SK-N-MC (cell line): ENCODE results near the gene CERKL.

Experiments used
- DNase-seq: peaks from one replicate; pipeline ENCODE4 v3.0.0-alpha.2; 2011; ENCODE audit warnings: low read depth, low spot score
- H3K27ac ChIP-seq: fragments of 200-600 bp; sonication (generic); 2 replicates; pipeline ENCODE4 v1.5.1; 2016; ENCODE audit warnings: mixed run types
- H3K36me3 ChIP-seq: fragments of 200-600 bp; sonication (generic); 2 replicates; pipeline ENCODE4 v1.6.1; 2017; ENCODE audit warnings: antibody characterized with exemption, low read length, mixed read lengths; ENCODE audit not compliant: insufficient read depth
- H3K4me3 ChIP-seq: fragments of 200-600 bp; sonication (generic); 2 replicates; pipeline ENCODE4 v1.5.1; 2016
- H3K9ac ChIP-seq: fragments of 200-600 bp; sonication (generic); 2 replicates; pipeline ENCODE4 v1.8.0; 2017; ENCODE audit warnings: mixed run types, mixed read lengths; ENCODE audit not compliant: insufficient read length
- H3K9me3 ChIP-seq: fragments of 200-600 bp; sonication (generic); 2 replicates; pipeline ENCODE4 v1.6.1; 2017; ENCODE audit warnings: low read depth, mild to moderate bottlenecking, antibody characterized with exemption, low read length, moderate library complexity, mixed read lengths
- EZH2 ChIP-seq: fragments of 200-600 bp; sonication (generic); IDR thresholded peaks from one replicate; pipeline ENCODE4 v1.6.1; 2017; ENCODE audit warnings: antibody characterized with exemption
- FOXP2 ChIP-seq: optimal IDR thresholded peaks from 2 replicates; pipeline ENCODE3; 2011; ENCODE audit warnings: mild to moderate bottlenecking, moderate library complexity; ENCODE audit not compliant: insufficient read depth; ENCODE audit errors: extremely low read length, control extremely low read depth
- POLR2AphosphoS5 ChIP-seq: IDR thresholded peaks from 2 replicates; pipeline ENCODE4 v1.6.1; 2012; ENCODE audit warnings: mild to moderate bottlenecking, low read depth, low read length, borderline replicate concordance

The CERKL gene

DNA sequence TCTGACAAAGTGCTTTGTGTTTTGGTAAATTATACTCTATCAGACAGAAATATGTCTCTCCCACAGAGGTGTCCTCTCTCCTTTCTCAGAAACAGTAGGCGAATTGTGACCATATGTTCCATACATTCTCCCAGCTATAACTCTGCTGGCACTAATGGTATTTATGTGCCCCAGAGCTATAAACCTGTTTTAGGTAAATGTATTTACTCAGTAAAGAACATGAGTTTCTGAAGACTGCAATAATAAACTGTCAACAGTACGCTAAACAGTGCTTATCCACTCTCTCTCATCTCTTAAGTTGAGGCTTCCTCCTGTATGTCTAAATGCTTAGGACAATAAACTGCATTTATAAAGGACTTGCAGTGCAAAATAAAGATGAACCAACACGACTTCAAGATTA is 141.2 kb downstream of the CERKL start:
- TF ChIP-seq FOXP2 (no peak), POLR2AphosphoS5 (no peak), EZH2 (no peak)
- Histone ChIP-seq H3K9me3 (no peaks in the 10 kb centered on the region), H3K4me3 (no peak overlapping the region), H3K36me3 (no peaks in the 10 kb centered on the region), H3K27ac (no peak overlapping the region), H3K9ac (no peak overlapping the region)
- DNase-seq, result no peak

DNA sequence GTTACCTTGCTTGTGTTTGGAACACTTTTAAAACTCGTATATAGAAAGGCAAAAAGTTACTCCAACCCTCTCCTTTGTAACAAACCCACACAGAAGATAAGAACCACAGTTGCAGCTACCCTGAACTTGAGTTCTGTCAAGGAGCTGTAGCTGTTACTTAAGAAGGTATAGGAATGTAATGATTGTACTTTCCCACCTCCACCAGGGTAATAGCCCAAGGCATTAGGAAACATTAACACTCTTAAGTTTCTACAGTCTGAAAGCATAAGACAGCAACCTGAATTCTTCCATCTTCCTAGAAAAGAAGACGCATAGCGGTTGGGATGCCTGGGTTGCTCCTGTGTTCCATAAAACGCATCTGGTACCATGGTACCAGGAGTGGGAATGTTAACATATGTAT is 156.7 kb downstream of the CERKL start:
- TF ChIP-seq POLR2AphosphoS5 (no peak), FOXP2 (no peak), EZH2 (no peak)
- no peaks in the 10 kb centered on the region for H3K36me3 ChIP-seq

DNA sequence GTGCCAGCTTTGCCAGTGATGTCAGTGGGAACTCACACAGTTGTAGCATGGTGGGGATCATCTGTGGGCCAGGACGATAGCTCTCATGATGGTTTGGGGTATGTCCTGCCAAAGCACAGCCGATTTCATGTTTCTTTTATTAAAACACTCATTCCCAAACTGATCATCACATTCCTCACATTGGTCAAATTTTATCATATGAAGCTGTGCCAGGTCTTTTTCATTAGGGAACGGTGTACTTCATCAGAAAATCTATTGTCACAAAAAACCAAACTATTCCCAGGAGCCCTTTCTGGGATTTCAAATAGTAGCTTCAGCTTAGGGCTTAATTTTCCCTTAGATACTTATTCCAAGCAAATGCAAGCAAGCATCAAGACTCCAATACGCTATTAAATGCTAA is 157.7 kb downstream of the CERKL start:
- no peak overlapping the region for H3K27ac ChIP-seq
- no peaks in the 10 kb centered on the region for H3K9me3 ChIP-seq
- no peaks in the 10 kb centered on the region for H3K36me3 ChIP-seq
- no peak overlapping the region for H3K4me3 ChIP-seq
- DNase-seq, result no peak
- H3K9ac ChIP-seq, result no peak overlapping the region
- TF ChIP-seq POLR2AphosphoS5 (no peak), EZH2 (no peak), FOXP2 (no peak)

More for the DNA sequence above, 156.7 kb downstream of the CERKL start:
- no peak overlapping the region for H3K9ac ChIP-seq
- H3K4me3 ChIP-seq, result no peak overlapping the region
- no peak overlapping the region for H3K27ac ChIP-seq
- no peaks in the 10 kb centered on the region for H3K9me3 ChIP-seq
- DNase-seq, result no peak
